ENCODE data around the gene SEZ6L2.

- TF ChIP-seq POLR2A (IDR thresholded peaks at IDR 0.05) (no peak), CTCF (IDR thresholded peaks at IDR 0.05) (no peak)
Observed at GRCh38 chr16:29912087-29912486, 12.7 kb upstream of the SEZ6L2 start.
